ENCODE results near the gene MIDN.
"Not testable (repeated sequence)": the region's sequence is repeated elsewhere in the genome, so short reads cannot be mapped to it uniquely, and the experiment has no call there.

The MIDN gene

GRCh38 chr19:1294688-1295087 is 46.3 kb downstream of the MIDN start:
- no peak for DNase-seq (ENCODE audit: low spot score)

- no peak for DNase-seq (ENCODE audit: low spot score)
Measured at GRCh38 chr19:1295169-1296012, 47.0 kb downstream of the MIDN start.

- no peak for DNase-seq (ENCODE audit: low spot score)
Measured at GRCh38 chr19:1296078-1296477, 47.7 kb downstream of the MIDN start.

DNA sequence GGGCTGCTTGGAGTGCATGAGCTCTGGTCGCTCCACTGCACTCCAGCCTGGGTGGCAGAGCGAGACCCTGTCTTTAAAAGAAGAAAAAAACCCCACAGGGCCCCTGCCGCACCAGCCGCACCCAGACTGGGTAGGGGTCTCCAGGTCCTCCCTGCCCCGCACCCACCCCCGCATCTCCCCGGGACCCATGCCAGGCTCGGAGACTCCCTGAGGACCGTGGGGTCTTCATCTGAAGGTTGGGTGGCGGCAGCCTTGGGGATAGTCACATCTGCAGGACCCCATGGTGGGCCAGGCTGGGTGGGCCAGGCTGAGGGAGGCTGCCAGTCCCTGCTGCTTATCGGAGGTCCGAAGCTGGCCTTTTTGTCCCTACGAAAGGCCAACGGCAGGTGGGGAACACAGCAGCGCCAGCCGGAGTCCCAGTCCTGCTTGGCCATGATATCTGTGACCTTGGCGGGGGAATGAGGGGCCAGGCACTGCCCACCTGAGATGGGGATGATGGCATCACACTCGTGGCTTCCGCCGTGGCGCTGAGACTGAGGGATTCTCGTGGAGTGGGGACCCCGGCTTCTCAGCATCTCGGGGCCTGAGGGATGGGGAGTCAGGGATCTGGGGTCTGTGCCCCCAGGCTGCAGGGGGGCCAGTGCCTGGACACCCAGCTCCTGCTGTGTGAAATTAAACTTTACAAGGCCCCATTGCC is 48.3 kb downstream of the MIDN start:
- no peak for DNase-seq (ENCODE audit: low spot score)

DNA sequence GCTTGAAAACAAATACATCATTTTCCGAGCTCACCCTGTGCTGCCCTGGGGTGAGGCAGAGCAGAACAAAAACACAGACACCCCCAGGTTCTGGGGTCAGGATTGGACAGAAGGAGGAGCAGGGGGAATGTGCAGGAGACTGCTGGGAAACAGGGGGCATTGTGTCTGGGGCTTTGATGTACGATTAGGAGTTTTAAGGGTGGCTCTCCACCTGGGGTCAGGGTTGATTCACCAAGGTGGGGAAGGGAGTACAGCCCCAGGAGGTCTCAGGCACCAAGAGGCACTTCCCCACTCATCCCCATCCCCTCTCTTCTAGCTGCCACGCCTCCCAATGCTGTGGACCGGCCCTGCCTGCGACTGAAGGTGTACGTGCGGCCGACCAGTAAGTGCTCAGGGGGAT is 49.9 kb downstream of the MIDN start:
- DNase-seq (ENCODE audit: low spot score), result no peak

DNA sequence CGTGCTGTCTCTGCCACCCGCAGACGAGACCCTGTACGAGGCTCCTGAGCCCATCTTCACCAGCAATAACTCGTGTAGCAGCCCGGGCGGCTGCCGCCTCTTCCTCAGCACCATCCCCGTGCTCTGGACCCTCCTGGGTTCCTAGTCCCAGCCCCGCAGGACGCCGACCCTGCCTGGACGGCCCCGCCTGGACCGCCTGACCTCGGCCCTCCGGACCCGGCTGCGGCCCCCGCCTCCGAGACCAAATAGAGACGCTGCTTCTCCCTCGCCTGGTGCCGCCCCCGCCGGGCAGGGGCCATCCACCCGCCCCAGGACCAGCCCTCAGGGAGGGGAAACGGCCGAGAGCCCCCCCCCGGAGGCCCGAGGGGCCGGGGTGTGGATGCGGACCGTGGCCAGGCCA is 51.4 kb downstream of the MIDN start:
- DNase-seq (ENCODE audit: low spot score), result no peak

DNA sequence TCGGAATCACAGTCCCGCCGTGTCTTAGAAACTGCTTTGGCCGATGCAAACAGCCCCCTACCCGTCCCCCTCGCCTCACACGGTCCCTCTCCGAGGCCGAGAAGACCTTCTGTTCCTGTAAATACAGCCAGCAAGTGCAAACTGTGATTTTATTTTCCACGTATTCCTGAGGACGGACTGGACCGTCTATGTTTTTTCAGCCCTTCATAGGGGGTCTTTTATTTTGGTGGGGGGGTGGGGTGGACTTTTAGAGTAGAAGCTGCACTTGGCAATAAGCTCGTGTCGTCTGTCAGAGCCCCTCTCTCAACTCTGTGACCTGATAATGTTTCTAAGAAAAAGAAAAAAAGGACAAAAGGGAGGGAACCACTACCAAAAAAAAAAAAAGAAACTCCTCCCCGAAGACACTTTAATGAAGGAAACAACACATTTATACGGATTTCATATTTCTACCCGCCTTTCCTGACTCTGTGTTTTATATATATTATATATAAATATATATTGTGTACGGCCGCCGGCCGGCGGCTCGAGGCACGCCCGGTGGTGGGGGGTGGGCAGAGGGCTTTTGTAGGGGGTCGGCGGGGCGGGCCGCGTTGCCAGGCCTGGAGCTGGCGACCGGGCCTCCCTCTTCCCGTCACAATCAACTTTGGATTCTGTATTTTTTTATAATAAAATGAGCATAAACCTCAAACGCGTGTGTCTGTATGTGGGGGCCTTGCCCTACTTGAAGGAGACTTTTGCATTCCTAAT is 52.5 kb downstream of the MIDN start:
- no peak for DNase-seq (ENCODE audit: low spot score)

DNA sequence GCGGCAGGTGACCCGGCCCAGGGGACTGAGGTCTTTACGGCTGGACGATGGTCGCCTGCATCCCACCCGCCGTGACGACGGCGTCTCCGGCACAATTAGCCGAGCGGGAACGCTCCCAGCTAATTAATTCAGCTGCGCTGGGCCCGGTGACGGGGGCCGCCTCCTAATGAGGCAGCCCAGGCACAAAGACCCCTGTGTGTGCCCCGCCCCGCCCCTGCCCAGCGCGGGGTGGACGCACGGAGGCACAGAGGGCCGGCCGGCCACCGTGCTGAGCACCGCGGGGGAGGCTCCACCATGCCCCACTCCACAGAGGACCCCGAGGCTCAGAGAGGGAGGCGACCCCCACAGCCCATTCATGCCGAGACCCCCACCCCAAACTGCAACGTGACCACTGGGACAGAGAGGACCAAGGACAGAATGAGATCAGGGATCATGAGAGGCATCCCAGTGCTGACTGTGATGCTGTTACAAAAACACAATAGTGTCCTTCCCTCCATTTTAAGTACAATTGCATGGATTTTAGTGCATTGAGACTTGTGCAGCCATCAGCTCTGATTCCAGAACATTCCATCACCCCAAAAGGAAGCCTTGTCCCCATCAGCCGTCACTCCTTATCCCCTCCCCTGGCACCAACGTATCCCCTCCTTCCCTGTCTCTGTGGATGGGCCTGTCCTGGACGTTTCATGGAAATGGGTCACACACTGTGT is 54.3 kb downstream of the MIDN start:
- no peak for DNase-seq (ENCODE audit: low spot score)

DNA sequence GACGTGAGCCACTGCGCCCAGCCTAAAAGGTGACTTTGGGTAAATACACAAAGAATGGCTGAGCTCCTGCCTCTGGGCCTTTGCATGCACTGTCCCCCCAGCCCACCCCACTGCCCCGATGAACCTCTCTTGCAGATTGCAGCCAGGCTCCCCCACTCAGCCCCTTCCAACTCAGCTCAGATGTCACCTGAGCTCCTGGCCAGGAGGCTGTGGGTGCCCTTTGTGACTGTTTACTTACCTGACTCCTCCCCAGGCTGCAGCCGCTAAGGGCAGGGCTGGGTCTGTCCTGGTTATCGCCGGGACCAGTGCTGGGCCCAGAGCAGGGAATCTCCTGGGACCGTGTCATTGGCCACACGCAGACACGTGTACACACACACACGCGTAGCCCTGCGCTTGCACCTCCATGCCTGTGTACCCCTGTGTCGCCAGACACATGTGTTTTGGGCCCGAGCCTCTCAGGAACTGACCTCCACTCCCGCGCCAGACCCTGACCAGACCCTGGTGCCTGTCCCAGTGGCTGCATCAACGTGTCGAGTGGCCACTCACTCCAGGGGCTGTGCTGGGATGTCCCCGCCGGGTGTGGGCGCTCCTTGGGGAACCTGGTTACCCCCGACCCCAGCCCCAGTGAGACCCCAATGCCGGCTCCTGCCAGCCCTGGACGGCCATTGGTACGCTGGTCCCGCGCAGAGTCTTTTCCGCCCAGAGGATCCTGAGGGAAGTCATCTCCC is 56.0 kb downstream of the MIDN start:
- no peak for DNase-seq (ENCODE audit: low spot score)

DNA sequence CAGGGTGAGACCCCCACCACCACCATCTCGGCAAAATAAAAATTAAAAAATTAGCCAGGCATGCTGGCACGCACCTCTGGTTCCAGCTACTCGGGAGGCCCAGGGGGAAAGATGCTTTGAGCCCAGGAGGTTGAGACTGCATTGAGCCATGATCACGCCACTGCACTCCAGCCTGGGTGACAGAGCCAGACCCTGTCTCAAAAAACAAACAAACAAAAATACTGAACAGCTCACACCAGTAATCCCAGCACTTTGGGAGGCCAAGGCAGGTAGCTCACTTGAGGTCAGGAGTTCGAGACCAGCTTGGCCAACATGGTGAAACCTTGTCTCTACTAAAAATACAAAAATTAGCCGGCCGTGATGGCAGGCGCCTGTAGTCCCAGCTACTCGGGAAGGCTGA is 57.0 kb downstream of the MIDN start:
- not testable (repeated sequence) for DNase-seq (ENCODE audit: low spot score)

DNA sequence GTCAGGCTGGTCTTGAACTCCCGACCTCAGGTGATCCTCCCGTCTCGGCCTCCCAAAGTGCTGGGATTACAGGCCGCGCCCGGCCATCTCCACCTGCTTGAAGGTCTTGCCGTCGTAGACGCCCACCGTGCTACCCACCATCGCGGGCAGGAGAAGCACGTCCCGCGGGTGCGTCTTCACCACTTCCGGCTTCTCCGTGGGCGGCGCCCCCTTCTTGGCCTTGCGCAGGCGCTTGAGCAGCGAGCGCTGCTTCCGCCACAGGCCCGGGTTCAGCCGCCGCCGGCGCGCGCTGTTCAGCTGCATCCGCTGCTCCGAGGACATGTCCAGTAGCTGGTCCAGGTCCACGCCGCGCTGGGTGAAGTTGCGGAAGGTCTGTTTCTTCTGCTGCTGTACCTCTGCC is 58.9 kb downstream of the MIDN start:
- DNase-seq (ENCODE audit: low spot score), result no peak

GRCh38 chr19:1307755-1308303 is 59.4 kb downstream of the MIDN start:
- no peak for DNase-seq (ENCODE audit: low spot score)

- DNase-seq (ENCODE audit: low spot score), result no peak
Measured at GRCh38 chr19:1308718-1309117, 60.3 kb downstream of the MIDN start.
